Neural crest cell (in vitro differentiated cells): ENCODE results near the gene SNN. TPM values are rescaled to one million over a fixed set of nuclear protein-coding genes. Genes with fewer than 3 reads are reported as not detected.

Experiments
- DNase-seq: peaks from one replicate; pipeline ENCODE4 v3.0.0; 2021; ENCODE audit warnings: low read depth, mixed read lengths, low spot score
- H3K27ac Mint-ChIP-seq: one replicate; pipeline ENCODE4 v1.8.0; 2021; ENCODE audit warnings: mild to moderate bottlenecking, mixed read lengths; ENCODE audit not compliant: unreplicated experiment
- H3K27me3 Mint-ChIP-seq: 2 replicates; pipeline ENCODE4 v1.8.0; 2021; ENCODE audit warnings: low read depth, mild to moderate bottlenecking, mixed read lengths
- H3K36me3 Mint-ChIP-seq: 2 replicates; pipeline ENCODE4 v1.8.0; 2021; ENCODE audit warnings: low read depth, mild to moderate bottlenecking, mixed read lengths
- H3K4me1 Mint-ChIP-seq: 2 replicates; pipeline ENCODE4 v1.8.0; 2021; ENCODE audit warnings: mixed read lengths
- H3K4me3 Mint-ChIP-seq: one replicate; pipeline ENCODE4 v1.8.0; 2021; ENCODE audit warnings: mild to moderate bottlenecking, mixed read lengths
- H3K9me3 Mint-ChIP-seq: 2 replicates; pipeline ENCODE4 v1.8.0; 2021; ENCODE audit warnings: mixed read lengths
- total RNA-seq: library from RNA; stranded (reverse); gene quantifications from 2 replicates; pipeline ENCODE4 v1.2.1, GENCODE V29; 2021
- TF ChIP-seq, protein P1 (sequence below): fragments of 200-600 bp; sonication (generic); conservative IDR thresholded peaks from 2 replicates; pipeline ENCODE4 v1.5.0; 2021; ENCODE audit warnings: antibody characterized with exemption, mild to moderate bottlenecking

SNN gene
- total RNA-seq, 1 donor from 2014 or later = 93.5 TPM

DNA sequence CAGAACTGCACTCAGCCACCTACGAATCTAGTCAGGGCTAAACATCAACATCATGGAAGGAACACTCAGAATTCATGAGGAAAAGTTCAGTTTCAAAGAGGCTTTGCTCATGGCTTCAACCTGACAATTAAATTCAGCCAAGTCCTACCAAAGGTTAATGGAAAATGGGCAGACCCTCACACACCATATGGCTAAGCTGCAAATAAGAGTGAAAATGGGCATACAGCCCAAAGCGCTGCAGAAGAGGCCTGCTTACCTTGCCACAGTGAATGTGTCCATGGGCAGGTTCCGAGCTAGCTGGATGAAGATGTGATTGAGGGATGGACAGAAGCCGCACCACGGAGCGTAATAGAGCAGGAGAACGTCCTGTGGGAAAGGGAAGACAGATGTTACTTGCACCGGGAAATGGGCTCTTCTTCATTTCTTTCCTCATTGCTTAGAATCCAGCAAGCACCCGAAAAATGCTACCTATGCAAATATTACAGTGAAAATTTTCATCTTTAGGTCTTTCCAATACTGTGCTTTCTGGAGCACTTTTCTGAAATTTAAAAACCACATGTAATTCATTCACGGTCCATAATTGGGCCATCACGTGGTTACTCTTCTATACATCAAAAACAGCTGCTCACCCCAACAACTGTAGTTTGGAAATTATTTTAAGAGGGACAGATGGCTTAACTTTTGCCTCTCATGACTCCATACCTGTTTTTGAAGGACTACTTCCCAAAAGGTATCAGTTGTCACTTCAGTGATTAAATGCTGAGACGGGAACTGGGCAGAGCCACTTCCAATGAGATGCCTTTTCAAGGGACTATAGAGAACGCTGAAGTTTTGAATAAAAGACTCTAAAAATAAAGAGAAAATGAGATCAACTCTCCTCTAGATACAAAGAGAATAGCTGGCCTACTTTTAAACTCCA is 19.6 kb downstream of the SNN start:
- TF ChIP-seq, protein P1, sequence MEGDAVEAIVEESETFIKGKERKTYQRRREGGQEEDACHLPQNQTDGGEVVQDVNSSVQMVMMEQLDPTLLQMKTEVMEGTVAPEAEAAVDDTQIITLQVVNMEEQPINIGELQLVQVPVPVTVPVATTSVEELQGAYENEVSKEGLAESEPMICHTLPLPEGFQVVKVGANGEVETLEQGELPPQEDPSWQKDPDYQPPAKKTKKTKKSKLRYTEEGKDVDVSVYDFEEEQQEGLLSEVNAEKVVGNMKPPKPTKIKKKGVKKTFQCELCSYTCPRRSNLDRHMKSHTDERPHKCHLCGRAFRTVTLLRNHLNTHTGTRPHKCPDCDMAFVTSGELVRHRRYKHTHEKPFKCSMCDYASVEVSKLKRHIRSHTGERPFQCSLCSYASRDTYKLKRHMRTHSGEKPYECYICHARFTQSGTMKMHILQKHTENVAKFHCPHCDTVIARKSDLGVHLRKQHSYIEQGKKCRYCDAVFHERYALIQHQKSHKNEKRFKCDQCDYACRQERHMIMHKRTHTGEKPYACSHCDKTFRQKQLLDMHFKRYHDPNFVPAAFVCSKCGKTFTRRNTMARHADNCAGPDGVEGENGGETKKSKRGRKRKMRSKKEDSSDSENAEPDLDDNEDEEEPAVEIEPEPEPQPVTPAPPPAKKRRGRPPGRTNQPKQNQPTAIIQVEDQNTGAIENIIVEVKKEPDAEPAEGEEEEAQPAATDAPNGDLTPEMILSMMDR = no peak
- Mint-ChIP-seq H3K4me3 (no peak overlapping the region), H3K27me3 (no peaks in the 10 kb centered on the region), H3K9me3 (no peaks in the 10 kb centered on the region), H3K4me1 (peaks cover 11% of the 10 kb centered on the region), H3K27ac (no peak overlapping the region), H3K36me3 (peaks cover 9% of the 10 kb centered on the region)
- DNase-seq = no peak

DNA sequence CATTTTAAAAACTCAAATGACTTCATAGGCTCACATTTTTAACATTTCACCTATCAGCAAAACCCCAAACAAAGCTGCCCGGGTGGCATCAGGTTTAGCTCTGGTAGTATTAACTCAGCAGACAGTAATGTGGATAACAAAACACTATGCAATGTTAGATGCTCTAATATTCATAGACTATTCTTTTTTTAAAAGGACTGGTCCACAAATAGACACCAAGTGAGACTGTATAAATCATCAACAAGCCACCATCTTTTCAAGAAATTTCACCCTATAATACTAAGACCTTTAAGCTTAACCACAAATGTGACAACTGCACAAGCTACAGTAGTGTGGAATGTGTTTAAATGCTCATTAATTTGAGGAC is 20.2 kb downstream of the SNN start:
- no peak overlapping the region for H3K4me3 Mint-ChIP-seq
- DNase-seq = no peak
- H3K27me3 Mint-ChIP-seq = no peaks in the 10 kb centered on the region
- H3K4me1 Mint-ChIP-seq = peaks cover 11% of the 10 kb centered on the region
- H3K9me3 Mint-ChIP-seq = no peaks in the 10 kb centered on the region
- no peak overlapping the region for H3K27ac Mint-ChIP-seq
- peaks cover 7% of the 10 kb centered on the region for H3K36me3 Mint-ChIP-seq
- TF ChIP-seq, protein P1 = no peak

DNA sequence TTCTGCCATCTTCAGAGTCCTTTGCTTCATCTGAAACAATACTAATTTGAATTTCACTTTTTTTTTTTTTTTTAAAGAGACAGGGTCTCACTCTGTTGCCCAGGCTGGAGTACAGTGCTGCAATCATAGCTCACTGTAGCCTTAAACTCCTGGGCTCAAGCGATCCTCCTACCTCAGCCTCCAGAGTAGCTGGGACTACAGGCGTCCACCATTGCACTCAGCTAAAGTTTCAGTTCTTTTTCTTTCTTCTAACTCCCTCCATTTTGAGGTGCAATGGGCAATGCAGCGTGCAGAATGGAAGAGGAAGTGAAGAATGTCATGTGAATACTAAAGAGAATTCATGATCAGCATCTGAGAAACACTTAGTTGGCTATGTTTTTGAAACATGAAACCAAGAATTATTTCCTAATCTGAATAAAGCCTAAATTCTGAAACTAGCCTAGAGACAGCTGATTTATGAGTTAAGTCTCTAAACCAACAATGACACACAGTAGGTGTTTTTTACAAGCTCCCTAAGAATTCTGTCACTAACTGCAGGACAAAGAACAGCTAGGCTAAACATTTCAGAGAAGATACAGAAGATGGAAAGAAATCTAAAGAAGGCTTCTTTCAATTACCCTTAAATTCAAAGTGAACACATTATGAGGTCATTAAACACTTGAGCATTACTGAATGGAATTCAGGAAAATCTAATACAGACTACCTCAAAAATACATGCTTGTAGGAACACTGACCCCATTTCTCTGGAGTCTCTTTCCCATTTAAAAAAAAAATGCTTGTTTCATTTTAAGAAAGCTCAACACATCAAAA is 21.0 kb downstream of the SNN start:
- Mint-ChIP-seq H3K4me3 (no peak overlapping the region), H3K27ac (no peak overlapping the region), H3K9me3 (no peaks in the 10 kb centered on the region), H3K4me1 (peaks cover 11% of the 10 kb centered on the region), H3K27me3 (no peaks in the 10 kb centered on the region), H3K36me3 (peaks cover 7% of the 10 kb centered on the region)
- TF ChIP-seq, protein P1 = no peak
- no peak for DNase-seq

DNA sequence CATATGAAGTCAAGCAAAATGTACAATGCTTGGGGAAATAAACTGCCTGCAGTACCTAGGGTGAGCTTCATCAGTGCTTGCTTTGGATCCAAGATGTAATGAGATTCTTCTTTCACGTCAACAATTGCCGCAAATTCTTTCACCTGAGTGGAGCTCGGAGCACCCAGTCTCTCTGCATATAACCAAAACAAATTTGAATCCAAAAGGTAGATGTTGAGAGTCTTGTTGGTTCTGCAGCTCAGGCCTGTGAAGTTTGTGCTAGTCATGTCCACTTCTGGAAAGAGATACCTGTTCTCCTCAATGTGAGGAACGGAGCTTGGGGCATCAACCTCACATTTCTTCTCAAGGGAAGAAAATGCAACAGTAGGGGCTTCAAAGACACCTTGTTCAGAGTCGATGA is 23.0 kb downstream of the SNN start:
- Mint-ChIP-seq H3K4me3 (no peak overlapping the region), H3K9me3 (no peaks in the 10 kb centered on the region), H3K27me3 (no peaks in the 10 kb centered on the region), H3K4me1 (peaks cover 11% of the 10 kb centered on the region), H3K27ac (no peak overlapping the region), H3K36me3 (peaks cover 13% of the 10 kb centered on the region)
- DNase-seq = no peak
- TF ChIP-seq, protein P1 = no peak

DNA sequence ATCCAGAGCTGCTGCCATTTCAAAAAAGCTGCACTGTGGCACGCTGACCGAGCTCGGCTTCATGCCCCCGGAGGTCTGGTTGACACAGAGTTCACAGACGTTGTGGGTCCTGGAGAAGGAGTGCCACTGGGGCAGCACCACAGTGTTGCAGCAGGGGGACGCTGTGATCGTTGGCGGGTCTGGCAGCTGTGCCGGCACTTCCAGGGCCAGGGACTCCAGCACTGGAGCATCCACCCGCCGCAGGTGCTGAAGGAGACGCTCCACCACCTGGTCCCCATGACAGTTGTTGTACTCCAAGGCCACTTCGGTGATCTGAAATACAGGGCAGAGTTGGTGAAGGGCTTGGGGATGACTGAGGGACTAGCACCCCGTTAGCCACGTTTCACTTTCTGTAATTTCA is 23.5 kb downstream of the SNN start:
- Mint-ChIP-seq H3K4me1 (peaks cover 11% of the 10 kb centered on the region), H3K36me3 (peaks cover 13% of the 10 kb centered on the region), H3K27ac (no peak overlapping the region), H3K9me3 (no peaks in the 10 kb centered on the region), H3K4me3 (no peak overlapping the region), H3K27me3 (no peaks in the 10 kb centered on the region)
- TF ChIP-seq, protein P1 = no peak
- no peak for DNase-seq
